Neuronal stem cell (in vitro differentiated cells): ENCODE results near the gene PTPRCAP.
A peak's percentile ranks its signal among the peaks of the same experiment; 100 is the strongest.

Experiments used
- DNase-seq: peaks from one replicate; pipeline ENCODE4 v3.0.0-alpha.2; 2013; ENCODE audit warnings: low spot score
- H2AFZ ChIP-seq: one replicate; pipeline ENCODE4 v1.6.1; 2013; ENCODE audit warnings: mild to moderate bottlenecking, low read length, inconsistent platforms
- H2AK5ac ChIP-seq: 2 replicates; pipeline ENCODE4 v1.6.1; 2013; ENCODE audit warnings: low read depth, mild to moderate bottlenecking, inconsistent platforms, low read length, moderate library complexity, mixed read lengths
- H2BK120ac ChIP-seq: 2 replicates; pipeline ENCODE4 v1.6.1; 2013; ENCODE audit warnings: low read depth, mild to moderate bottlenecking, inconsistent platforms, low read length, moderate library complexity, mixed read lengths
- H2BK12ac ChIP-seq: one replicate; pipeline ENCODE4 v1.6.1; 2013; ENCODE audit warnings: low read length, inconsistent platforms
- H2BK15ac ChIP-seq: 2 replicates; pipeline ENCODE4 v1.6.1; 2013; ENCODE audit warnings: mild to moderate bottlenecking, low read length, inconsistent platforms, mixed read lengths
- H2BK5ac ChIP-seq: one replicate; pipeline ENCODE4 v1.6.1; 2013; ENCODE audit warnings: inconsistent platforms, mild to moderate bottlenecking, low read length, moderate library complexity
- H3K14ac ChIP-seq: one replicate; pipeline ENCODE4 v1.6.1; 2013; ENCODE audit warnings: low read length, inconsistent platforms
- H3K18ac ChIP-seq: 2 replicates; pipeline ENCODE4 v1.6.1; 2013; ENCODE audit warnings: low read length, inconsistent platforms
- H3K23ac ChIP-seq: 2 replicates; pipeline ENCODE4 v1.6.1; 2013; ENCODE audit warnings: low read depth, mild to moderate bottlenecking, mixed read lengths, low read length, inconsistent platforms; ENCODE audit not compliant: poor library complexity
- H3K27ac ChIP-seq: replicated peaks from 3 replicates; pipeline ENCODE4 v1.5.1; 2013; ENCODE audit warnings: low read length, inconsistent platforms
- H3K27me3 ChIP-seq, 3 experiments: 2 replicates each; pipeline ENCODE4 v1.6.1; 2013; ENCODE audit warnings: low read length in 3 of 3, mild to moderate bottlenecking in 2 of 3, inconsistent platforms in 1 of 3, low read depth in 1 of 3, mixed read lengths in 1 of 3, moderate library complexity in 1 of 3; ENCODE audit not compliant: control insufficient read depth in 3 of 3, insufficient read depth in 3 of 3
- H3K36me3 ChIP-seq, 2 donors: replicated peaks in 1 of 2; 2 replicates each; pipeline ENCODE4 v1.6.1; 2013; ENCODE audit warnings: low read length in 2 of 2; ENCODE audit not compliant: control insufficient read depth in 2 of 2, insufficient read depth in 2 of 2
- H3K4ac ChIP-seq: 2 replicates; pipeline ENCODE4 v1.6.1; 2013; ENCODE audit warnings: inconsistent platforms, mild to moderate bottlenecking, low read length, moderate library complexity
- H3K4me1 ChIP-seq, 2 donors: 1 replicate in 1 of 2; 2 replicates in 1 of 2; pipeline ENCODE4 v1.6.1; 2013; ENCODE audit warnings: low read length in 2 of 2, low read depth in 1 of 2; ENCODE audit not compliant: control insufficient read depth in 2 of 2, insufficient read depth in 1 of 2
- H3K4me2 ChIP-seq: one replicate; pipeline ENCODE4 v1.6.1; 2013; ENCODE audit warnings: mild to moderate bottlenecking, low read length, inconsistent platforms; ENCODE audit not compliant: insufficient read depth, poor library complexity, severe bottlenecking
- H3K4me3 ChIP-seq, 2 donors: 2 replicates each; pipeline ENCODE4 v1.5.1; 2013; ENCODE audit warnings: low read length in 2 of 2, mild to moderate bottlenecking in 2 of 2, inconsistent platforms in 1 of 2, moderate library complexity in 1 of 2
- H3K79me1 ChIP-seq: one replicate; pipeline ENCODE4 v1.6.1; 2013; ENCODE audit warnings: low read depth, mild to moderate bottlenecking, inconsistent platforms, low read length, moderate library complexity
- H3K9ac ChIP-seq: one replicate; pipeline ENCODE4 v1.6.1; 2013; ENCODE audit warnings: mild to moderate bottlenecking, low read depth, low read length, inconsistent platforms; ENCODE audit not compliant: poor library complexity
- H3K9me3 ChIP-seq, 2 donors: replicated peaks in 1 of 2; 2 replicates each; pipeline versions ENCODE3 to v1.6.1; 2013; ENCODE audit warnings: low read length in 2 of 2, mild to moderate bottlenecking in 2 of 2, inconsistent platforms in 1 of 2, low read depth in 1 of 2, mixed read lengths in 1 of 2, moderate library complexity in 1 of 2; ENCODE audit not compliant: control insufficient read depth in 2 of 2, insufficient read depth in 1 of 2
- H4K8ac ChIP-seq: one replicate; pipeline ENCODE4 v1.6.1; 2013; ENCODE audit warnings: low read depth, mild to moderate bottlenecking, inconsistent platforms, low read length, moderate library complexity
- H4K91ac ChIP-seq: one replicate; pipeline ENCODE4 v1.6.1; 2013; ENCODE audit warnings: low read length, low read depth, mild to moderate bottlenecking, inconsistent platforms; ENCODE audit not compliant: poor library complexity
- WGBS, 2 donors: extraction: QIAGEN DNeasy Blood & Tissue Kit; methylation state at CpG; one replicate each; pipeline ENCODE4 v1.1.7; 2013; ENCODE audit warnings: missing lambda C conversion rate in 2 of 2, mixed read lengths in 1 of 2; ENCODE audit not compliant: insufficient read length in 2 of 2, insufficient replicate concordance in 1 of 2; ENCODE audit errors: extremely low coverage in 2 of 2; 5-methylcytosine and 5-hydroxymethylcytosine counted together

PTPRCAP gene

GRCh38 chr11:67406969-67407687, 30.4 kb downstream of the PTPRCAP start:
- H3K79me1 ChIP-seq, result peaks cover 2% of the 10 kb centered on the region
- H3K4me2 ChIP-seq, result no peak overlapping the region
- H2BK5ac ChIP-seq, result peak overlapping the region; percentile 53
- H4K8ac ChIP-seq, result no peak overlapping the region
- H3K36me3 ChIP-seq, result no peaks in the 10 kb centered on the region
- peak overlapping the region; percentile 64 for H3K18ac ChIP-seq
- H3K27me3 ChIP-seq, result no peaks in the 10 kb centered on the region
- H3K4me1 ChIP-seq, result peaks cover 16 to 24% of the 10 kb centered on the region in 2 donors
- peak overlapping the region; percentile 47 for H2BK120ac ChIP-seq
- no peak overlapping the region for H4K91ac ChIP-seq
- H2BK15ac ChIP-seq, result peak overlapping the region; percentile 67
- no peak overlapping the region for H2AFZ ChIP-seq
- H3K4me3 ChIP-seq, result no peak overlapping the region
- H3K4ac ChIP-seq, result peak overlapping the region; percentile 53
- peak overlapping the region; percentile 22 for H2BK12ac ChIP-seq
- H2AK5ac ChIP-seq, result peak overlapping the region; percentile 90
- WGBS, 2 donors, result no CpG with 5 or more reads among the region's 12 CpGs
- peak overlapping the region; percentile 38 for H3K14ac ChIP-seq
- H3K9ac ChIP-seq, result no peak overlapping the region
- no peaks in the 10 kb centered on the region for H3K9me3 ChIP-seq
- H3K27ac ChIP-seq, result no peak overlapping the region
- H3K23ac ChIP-seq, result peak overlapping the region; percentile 80
- DNase-seq, result no peak

DNA sequence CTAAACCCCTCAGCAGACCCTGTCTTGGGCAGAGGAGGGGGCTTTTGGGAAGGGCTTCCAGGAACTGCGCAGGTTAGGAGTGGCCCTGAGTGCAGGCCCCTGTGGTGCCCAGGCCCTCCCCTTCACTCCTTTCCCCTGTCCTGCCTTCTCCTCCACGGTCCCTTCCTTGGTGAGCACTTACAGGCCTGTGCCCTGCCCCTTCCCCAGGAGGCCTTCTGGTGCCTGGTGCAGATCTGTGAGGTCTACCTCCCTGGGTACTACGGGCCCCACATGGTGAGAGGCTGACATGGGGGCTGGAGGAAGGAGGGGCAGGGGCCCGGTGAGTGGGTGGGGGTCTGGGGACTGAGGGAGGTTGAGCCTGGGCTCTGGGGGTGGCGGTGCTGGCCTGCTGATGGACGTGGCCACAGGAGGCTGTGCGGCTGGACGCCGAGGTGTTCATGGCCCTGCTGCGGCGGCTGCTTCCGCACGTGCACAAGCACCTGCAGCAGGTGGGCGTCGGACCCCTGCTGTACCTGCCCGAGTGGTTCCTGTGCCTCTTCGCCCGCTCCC, 31.0 kb downstream of the PTPRCAP start:
- H4K91ac ChIP-seq, result no peak overlapping the region
- peak overlapping the region; percentile 53 for H3K4ac ChIP-seq
- H3K27ac ChIP-seq, result no peak overlapping the region
- peak overlapping the region; percentile 53 for H2BK5ac ChIP-seq
- peak overlapping the region; percentile 90 for H2AK5ac ChIP-seq
- H3K4me3 ChIP-seq, result no peak overlapping the region
- H3K14ac ChIP-seq, result peak overlapping the region; percentile 38
- peak overlapping the region; percentile 67 for H2BK15ac ChIP-seq
- no peak overlapping the region for H2AFZ ChIP-seq
- no peaks in the 10 kb centered on the region for H3K27me3 ChIP-seq
- H3K36me3 ChIP-seq, result no peaks in the 10 kb centered on the region
- H3K23ac ChIP-seq, result peak overlapping the region; percentile 80
- no peak overlapping the region for H4K8ac ChIP-seq
- H3K9ac ChIP-seq, result no peak overlapping the region
- peaks cover 14 to 26% of the 10 kb centered on the region in 2 donors for H3K4me1 ChIP-seq
- peak overlapping the region; percentile 64 for H3K18ac ChIP-seq
- DNase-seq, result no peak
- WGBS, 2 donors, result no CpG with 5 or more reads among the region's 18 CpGs
- H2BK120ac ChIP-seq, result peak overlapping the region; percentile 47
- H3K4me2 ChIP-seq, result no peak overlapping the region
- H3K9me3 ChIP-seq, result no peaks in the 10 kb centered on the region
- peak overlapping the region; percentile 22 for H2BK12ac ChIP-seq
- H3K79me1 ChIP-seq, result peaks cover 2% of the 10 kb centered on the region

DNA sequence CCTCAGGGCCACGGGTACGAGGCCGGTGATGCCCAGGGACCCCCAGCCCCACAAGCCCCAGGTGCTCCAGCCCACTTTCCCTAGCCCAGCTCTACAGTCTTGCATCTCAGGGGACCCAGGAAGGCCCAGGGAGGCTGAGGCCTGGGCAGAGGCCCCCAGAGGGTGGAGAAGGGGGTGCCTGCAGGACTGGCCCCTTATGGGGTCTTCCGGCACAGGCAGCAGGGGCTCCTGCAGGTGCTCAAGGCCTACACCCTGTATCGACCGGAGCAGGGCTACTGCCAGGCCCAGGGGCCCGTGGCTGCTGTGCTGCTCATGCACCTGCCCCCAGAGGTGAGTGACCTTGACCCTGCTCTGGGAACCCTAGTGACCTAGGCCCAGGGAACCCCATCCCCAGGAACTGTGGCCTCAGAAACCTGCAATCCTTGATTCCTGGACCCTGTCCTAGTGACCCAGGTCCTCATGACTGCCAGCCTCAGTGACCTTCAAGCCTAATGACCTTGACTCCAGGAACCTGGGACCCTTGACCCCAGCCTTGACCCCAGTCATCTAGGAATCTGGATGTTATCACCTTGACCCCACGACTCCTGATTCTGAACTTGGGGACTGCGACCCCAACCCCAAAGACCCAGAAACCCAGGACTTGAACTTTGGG, 31.7 kb downstream of the PTPRCAP start:
- Histone ChIP-seq H2AK5ac (peak overlapping the region; percentile 30), H2BK120ac (no peak overlapping the region), H2BK15ac (peak overlapping the region; percentile 28), H3K4me2 (no peak overlapping the region), H3K27me3 (no peaks in the 10 kb centered on the region), H3K14ac (no peak overlapping the region), H3K36me3 (peaks cover 0 to 1% of the 10 kb centered on the region in 2 donors), H3K9ac (no peak overlapping the region), H3K27ac (no peak overlapping the region), H3K18ac (no peak overlapping the region), H4K91ac (no peak overlapping the region), H3K4me1 (peaks cover 9 to 28% of the 10 kb centered on the region in 2 donors), H3K4me3 (no peak overlapping the region), H3K23ac (no peak overlapping the region), H2BK12ac (no peak overlapping the region), H2AFZ (no peak overlapping the region), H3K4ac (no peak overlapping the region), H3K79me1 (peaks cover 7% of the 10 kb centered on the region), H4K8ac (no peak overlapping the region), H3K9me3 (no peaks in the 10 kb centered on the region), H2BK5ac (no peak overlapping the region)
- no peak for DNase-seq
- WGBS, 2 donors, result no CpG with 5 or more reads among the region's 9 CpGs

GRCh38 chr11:67405196-67405567, 32.3 kb downstream of the PTPRCAP start:
- Histone ChIP-seq H3K18ac (no peak overlapping the region), H4K8ac (no peak overlapping the region), H4K91ac (no peak overlapping the region), H2AK5ac (peak overlapping the region; percentile 30), H3K36me3 (peaks cover 6 to 7% of the 10 kb centered on the region in 2 donors), H3K4me1 (peaks cover 10 to 30% of the 10 kb centered on the region in 2 donors), H3K4me3 (no peak overlapping the region), H3K23ac (no peak overlapping the region), H3K27me3 (no peaks in the 10 kb centered on the region), H3K4me2 (no peak overlapping the region), H2BK120ac (no peak overlapping the region), H3K14ac (no peak overlapping the region), H3K9ac (no peak overlapping the region), H2BK15ac (peak overlapping the region; percentile 28), H3K79me1 (peaks cover 10% of the 10 kb centered on the region), H3K9me3 (no peaks in the 10 kb centered on the region), H2BK12ac (no peak overlapping the region), H2BK5ac (no peak overlapping the region), H3K27ac (no peak overlapping the region), H2AFZ (no peak overlapping the region), H3K4ac (no peak overlapping the region)
- WGBS, 2 donors, result no CpG with 5 or more reads among the region's 6 CpGs
- DNase-seq, result no peak
